CD4-positive, alpha-beta T cell treated with Interleukin-4 for 4 hours (primary cell): ENCODE data around the gene BAIAP2.
A peak's percentile ranks its signal among the peaks of the same experiment; 100 is the strongest.
"Not testable (repeated sequence)": the region's sequence is repeated elsewhere in the genome, so short reads cannot be mapped to it uniquely, and the experiment has no call there.

Experiments used
- DNase-seq: peaks from one replicate; pipeline ENCODE4 v3.0.0-alpha.2; 2020

BAIAP2 gene

DNA sequence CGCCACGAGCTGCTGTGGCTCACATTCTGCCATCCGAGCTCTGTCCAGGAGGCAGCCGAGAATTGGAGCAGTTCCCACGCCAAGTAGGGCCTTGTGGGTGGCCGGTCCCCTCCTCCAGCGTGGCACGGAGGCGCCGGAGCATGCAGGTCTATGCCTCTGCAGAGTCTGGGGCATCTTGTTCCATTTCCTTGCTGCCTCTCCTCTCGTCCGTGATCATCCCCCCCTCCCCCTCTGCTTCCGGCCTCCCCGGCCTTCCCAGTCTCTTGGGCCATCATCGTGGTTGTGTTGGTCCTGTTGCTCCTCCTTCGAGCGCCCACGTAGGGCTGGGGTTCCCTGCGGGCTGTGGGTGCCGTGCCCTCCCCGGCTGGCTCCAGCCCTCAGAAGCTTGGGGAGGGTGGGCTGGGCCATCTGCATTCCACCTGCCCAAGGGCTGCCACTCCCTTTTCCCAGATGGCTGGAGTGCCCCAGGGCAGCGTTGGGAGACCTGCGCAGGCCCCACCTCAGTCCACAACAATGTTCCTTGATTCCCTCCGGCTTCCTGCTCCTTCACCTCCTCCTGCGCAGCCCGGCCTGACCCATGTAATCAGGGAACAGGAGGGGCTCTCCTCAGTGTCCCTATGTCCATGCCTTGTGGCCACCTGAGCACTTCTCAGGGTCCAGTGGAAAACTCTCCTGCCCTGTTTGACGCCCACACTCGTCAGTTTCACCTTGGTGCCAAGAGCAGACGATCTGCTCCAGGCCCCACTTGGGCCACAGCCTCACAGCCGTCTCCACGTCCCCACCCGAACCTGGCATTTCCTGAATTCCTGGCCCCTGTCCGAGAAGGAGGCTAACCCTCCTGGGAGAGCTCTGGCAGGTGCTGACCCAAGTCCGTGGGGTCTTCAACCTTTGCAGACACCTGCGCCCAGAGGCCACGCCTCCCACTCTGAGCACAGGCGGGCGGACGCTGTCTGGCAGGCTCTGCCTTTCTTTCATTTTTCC is 37.1 kb downstream of the BAIAP2 start:
- no peak for DNase-seq

GRCh38 chr17:81073967-81074839 is 39.3 kb downstream of the BAIAP2 start:
- DNase-seq: no peak

- DNase-seq: no peak
These were observed 39.9 kb downstream of the BAIAP2 start for GRCh38 chr17:81074875-81075274.

- DNase-seq: no peak
These were observed 40.4 kb downstream of the BAIAP2 start for GRCh38 chr17:81075307-81075706.

GRCh38 chr17:81076141-81076679 is 41.3 kb downstream of the BAIAP2 start:
- no peak for DNase-seq

GRCh38 chr17:81078026-81078913 is 43.3 kb downstream of the BAIAP2 start:
- not testable (repeated sequence) for DNase-seq

GRCh38 chr17:81080019-81080418 is 45.1 kb downstream of the BAIAP2 start:
- no peak for DNase-seq

GRCh38 chr17:81081222-81082176 is 46.5 kb downstream of the BAIAP2 start:
- DNase-seq: no peak

DNA sequence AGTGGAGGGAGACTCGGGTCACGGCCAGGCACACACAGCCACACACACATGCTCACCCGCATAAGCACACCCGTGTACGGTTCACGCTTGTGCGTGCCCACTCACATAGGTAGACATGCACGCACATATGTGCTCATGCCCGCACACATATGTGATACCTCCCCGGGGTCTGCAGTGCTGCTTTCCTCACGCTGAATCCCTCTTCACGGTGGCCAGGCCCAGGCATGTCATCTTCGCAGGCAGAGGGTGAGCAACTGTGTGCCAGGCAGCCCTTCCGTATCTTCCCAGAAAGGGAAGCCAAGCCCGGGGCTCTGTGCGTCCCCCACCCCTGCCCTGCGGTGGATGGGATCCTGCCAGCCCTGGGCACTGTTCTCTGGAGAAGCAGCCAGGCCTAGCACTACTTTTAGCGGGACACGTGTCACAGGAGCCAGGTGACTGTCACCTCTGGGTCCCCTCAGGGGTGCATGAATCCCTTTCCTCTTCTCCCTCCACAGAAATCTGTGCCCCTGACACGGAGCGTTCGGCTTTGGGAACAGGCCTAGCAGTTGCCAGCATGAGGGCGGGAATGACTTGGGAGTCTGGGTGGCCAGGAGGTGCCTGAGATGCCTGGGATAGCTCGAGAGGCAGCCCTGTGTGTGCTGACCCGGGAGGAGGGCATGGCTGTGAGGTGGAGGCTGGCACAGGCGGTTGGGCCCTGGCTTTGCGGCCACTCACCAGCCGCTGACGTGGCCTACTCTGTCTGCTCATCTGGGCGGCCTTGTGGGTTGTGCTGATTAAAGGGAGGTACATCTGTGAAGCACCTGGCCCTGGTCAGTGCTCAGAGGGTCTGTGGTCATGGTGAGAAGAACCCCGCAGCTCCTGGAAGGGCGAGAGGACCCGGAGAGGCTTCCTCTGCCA is 47.5 kb downstream of the BAIAP2 start:
- DNase-seq: no peak

- no peak for DNase-seq
These were observed 48.3 kb downstream of the BAIAP2 start for GRCh38 chr17:81083125-81083765.

DNA sequence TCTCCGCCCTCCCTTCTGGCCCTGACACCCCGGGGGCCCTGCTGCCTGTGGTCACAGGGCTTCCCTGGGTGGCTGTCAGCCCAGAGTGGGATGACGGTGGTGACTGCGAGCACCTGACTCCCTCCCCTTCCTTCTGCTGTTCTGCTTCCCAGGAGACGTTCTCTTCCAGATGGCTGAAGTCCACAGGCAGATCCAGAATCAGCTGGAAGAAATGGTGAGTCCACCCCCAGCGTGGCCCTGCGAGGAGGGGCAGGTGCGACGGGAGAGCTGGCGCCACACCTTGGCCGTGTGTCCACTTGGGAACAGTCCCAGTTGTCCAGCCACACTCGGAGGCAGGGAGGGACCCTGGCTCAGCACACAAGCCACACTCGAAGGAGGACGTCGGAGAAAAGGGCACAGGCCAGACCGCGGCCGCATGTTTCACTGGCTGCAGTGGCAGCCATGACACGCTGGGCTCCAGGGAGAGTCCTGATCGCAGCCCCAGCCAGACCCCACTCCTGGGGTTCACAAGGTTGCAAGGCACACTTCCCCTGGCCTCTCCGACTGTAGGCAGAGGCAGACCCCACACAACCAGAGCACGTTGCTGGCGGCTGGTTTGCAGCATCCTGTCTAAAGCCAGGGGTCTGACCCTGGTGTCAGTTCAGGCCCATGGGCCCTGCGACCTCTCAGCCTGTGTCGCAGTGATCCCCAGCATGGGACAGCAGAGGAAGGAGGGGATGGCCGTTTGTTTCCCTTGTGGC is 49.9 kb downstream of the BAIAP2 start:
- DNase-seq: no peak

- no peak for DNase-seq
These were observed 50.5 kb downstream of the BAIAP2 start for GRCh38 chr17:81085420-81085911.

DNA sequence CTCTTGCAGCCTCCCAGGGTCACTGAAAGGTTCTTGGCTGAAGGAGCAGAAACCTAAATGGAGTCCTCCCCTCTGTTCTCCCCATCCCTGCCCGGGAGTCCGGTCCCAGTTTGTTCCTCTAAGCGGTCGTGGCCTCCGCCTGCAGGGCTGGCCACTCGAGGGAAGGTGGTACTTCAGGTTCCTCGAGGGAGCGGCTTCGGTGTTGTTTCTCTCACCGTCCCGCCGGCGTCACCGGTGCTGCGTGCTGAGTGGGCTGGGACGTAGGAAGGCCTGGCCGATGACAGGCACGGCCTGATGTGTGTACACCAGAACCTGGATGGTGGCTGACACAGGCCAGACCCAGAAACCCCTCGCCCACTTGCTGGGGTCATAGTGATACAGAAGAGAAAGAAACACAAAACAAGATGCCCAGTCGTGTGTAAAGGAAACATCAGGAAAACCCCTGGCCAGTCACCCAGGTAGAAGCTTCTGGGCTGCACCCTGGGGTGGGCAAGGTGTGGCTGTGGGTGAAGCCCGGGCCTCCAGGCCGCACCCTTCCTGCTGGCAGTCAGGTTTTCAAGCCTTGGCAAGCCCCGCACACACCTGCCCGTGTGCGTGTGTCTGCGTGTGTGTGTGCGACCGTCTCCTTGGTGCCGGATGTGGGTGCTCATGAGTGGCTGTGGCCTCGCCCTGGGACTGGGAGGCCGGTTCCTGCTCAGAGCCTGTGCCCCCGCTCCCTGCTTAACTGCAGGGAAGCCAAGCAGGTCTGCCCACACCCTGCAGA is 52.0 kb downstream of the BAIAP2 start:
- DNase-seq: no peak

DNA sequence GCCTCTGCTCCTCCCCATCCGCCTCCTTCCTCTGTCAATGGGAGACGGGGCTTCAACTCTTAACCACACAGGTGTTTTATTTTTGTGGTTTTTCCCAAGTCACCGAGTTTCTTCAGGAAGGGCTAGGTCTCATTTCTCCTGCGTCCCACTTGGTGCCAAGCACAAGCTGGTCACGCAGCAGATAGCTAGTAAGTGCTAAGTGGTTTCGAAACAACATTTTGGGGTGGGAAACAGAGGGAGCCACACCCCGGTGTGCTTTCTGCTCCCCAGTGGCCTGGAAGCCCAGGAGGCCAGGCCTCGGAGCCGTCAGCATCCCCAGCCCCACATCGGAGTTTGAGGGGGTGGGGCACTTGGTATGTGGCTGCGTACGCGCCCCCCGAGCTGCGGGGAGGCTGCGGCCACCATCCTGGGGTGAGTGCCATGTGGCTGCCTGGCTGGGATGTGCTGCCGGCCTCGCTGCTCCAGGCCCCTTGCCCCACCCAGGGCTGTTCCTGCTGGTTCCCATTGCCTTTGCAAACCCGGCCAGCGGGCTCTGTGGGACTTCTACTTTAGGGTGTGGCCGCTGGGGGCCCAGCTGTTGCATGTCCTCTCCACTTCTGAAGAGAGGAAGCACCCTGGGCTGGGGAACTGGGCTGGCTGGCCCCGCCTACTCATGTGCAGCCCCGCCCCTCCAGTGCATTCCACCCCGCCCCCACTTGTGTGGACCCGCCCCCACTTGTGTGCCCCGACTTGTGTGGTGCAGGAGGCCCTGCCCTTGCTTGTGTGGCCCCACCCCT is 55.6 kb downstream of the BAIAP2 start:
- DNase-seq: peak; percentile 40

DNA sequence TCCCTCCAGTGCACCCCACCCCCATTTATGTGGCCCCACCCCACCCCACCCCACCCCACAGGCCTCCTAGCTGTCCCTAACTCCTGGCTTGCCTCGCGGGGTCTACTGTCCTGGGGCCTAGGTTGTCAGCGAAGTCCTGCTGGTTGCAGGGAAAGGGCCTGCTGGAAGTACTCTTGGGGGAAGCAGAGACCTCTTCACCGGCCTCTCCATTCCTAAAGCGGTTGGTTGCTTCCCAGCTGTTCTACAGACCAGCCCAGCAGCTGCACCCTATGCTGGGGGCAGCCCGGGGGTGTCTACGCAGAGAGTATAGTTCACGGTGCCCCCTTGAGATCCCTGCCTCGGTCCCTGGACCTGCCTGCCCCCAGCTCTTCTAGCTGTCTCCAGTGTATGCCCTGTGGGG is 56.2 kb downstream of the BAIAP2 start:
- no peak for DNase-seq

DNA sequence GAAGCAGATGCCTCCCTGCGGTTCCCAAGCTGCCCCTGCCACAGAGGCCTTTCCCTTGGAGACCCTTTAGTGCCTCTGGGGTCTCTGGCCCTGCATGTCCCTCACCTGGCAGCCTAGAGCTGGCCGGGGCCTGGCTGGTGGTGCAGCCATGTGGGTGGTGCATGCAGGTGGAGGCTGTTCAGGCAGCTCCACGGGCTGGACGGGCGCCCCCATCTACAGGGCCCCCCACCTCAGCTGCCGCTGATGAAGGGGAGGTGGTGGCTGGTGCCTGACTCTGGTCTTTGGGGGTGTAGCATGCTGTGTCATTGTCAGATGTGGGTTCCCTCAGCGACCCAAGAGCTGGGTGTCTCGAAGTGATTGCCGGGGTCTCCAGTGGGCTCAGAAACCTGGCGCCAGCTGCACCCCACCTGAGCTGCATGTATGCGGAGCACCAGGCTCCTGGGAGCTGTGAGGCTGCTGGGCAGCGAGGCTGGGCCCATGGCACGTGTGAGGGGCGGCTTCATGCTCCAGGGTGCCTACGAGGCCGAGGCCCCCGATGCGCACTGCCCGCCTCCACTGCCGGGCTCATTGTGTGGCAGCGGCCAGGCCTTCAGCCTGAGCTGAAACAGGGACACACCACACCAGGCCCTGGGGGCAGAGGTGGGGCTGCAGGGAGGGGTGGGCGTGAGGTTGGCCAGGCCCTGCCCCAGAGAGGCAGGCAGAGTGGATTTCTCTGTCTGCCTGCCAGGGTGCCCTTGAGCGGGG is 57.0 kb downstream of the BAIAP2 start:
- DNase-seq: no peak
